HG03095 (cell line): ENCODE measurements around the gene ALPK1.

Experiments
- ATAC-seq: cut with Tn5 transposase; IDR thresholded peaks from one replicate; pipeline ENCODE4 v1.9.1; 2021; ENCODE audit warnings: moderate library complexity; ENCODE audit not compliant: unreplicated experiment

ALPK1 gene

DNA sequence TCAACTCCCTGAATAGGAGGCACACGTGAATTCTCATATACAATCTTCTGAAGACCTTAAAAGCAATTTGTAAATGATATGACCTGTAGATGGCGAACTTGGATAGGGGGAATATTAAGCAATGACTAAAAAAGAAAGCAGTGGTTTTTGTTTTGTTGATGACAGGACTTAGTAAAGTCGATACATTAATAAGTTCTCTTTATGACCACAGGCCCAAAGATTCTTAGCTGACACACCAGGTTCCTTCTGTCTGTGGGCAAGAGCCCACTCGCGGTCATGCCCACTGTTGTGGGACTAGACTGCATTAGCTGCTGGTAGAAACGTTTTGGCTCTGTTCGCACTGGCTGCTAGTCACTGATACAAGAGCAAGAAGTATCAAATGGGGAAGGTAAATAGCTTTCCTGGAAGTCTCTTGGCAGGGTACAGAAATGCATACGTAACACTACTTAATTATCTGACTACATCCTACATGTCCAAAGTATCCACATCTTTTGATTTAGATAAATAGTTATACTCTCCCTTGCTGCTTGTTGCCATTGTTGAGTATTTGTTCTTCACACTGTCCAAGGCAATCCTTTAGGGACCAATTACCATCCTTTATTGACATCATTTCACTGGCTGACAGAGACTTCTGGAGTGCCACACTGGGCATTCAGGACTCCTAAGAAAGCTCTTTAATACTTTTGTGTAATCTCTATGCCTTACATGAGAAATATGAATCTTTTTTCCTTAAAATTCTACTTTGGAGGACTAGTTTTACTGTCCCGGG is 31.0 kb downstream of the ALPK1 start:
- peak; percentile 85 for ATAC-seq

DNA sequence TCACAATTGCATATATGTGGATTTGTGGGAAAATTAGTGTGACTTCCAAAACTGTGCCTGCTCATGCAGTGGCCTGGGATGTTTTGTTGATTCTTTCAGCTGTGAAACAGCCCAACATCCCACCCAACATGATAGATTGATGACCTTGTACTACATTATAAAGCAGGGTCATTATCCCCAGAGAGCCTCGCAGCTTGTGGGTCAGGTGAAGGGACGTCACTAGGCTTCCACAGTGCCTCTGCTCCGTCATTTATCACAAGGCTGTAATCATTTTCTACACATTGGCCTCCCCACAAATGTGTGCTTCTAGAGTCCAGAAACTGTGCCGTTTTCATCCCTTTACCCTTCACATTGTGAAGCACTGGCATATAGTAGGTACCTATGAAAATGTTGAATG is 31.6 kb downstream of the ALPK1 start:
- ATAC-seq: no peak

DNA sequence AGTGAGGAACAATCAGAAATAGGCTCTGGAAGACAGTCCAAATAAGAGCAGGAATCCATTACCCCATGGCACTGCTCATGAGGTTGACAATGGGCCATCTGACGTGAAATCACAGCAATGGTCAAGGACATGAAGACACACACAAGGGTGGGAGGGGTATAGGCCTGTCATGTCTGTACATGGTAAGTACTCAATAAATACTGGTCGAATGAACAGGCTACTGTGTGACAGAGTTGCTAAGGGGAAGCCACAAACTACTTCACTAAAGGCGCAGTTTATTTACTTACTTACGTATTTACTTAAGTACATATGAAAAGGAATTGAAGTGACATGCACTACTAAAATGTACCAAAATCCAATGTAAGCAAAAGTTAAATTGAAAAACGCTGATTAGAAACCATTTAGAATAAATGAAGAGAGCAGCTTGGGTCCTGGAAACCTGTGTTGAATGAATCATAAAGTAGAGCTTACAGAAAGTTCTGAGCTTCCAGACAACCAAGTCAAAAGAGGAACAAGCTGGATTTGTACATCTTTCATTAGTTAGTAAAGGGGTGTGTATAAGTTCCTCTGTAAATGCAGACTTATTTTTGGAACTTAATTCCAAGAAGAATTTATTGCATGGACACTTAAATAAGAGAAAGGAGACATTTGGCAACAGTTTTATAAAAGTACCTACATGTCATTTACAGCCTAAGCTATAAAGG is 32.7 kb downstream of the ALPK1 start:
- ATAC-seq: no peak

DNA sequence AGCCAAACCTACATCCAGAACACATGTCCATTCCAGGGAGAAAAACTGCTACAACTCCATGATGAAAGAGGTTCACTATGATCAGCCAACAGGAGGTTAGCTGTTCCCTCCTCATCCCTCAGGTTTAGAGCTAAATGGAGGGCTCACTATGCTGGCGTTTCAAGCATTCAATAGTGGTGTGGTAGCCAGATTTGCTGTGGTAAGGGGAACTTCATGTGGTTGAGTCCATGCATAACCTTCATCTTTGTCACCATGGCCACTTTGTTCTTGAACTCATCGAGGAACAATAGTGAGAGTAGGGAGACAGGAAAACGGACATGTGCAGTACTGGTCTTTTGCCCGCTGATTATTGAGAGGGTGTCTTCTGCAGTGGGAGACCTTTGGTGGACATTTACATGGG is 33.8 kb downstream of the ALPK1 start:
- ATAC-seq: no peak

DNA sequence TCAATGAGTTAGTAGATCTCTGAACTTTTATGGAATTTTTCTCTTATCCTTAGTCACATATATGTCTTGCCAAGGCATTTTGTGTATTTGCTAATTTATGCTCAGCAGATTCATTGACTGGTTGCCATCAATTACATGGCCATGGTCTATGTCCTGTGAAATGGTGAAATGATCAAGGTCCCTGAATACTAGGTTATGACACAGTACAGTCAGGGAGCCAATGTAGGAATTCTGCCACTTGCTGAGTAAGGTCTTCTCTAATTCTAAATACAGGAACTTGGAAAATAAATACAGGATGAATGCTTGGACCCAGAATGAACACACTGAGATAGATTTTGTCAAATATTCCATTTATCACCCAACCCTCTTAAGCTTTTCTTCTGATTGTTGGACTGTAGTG is 35.2 kb downstream of the ALPK1 start:
- ATAC-seq: no peak

DNA sequence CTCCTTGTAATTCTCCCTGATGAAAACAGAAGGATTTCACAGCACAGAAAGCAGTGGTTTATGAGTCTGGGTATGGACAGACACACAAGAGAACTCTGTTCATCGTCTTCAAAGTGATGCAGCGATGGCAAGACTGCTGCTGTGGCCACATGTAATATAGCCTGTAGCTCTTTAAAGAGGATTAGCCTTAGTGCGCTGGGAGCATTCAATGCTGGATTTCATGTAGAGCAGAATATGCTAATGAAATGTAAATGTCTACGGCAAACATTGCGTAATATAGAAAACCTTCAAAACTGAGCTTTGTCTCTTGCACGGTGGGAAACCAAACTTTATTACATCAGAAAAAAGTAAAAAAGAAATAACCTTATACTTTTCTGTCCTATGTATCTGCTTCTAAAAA is 42.9 kb downstream of the ALPK1 start:
- ATAC-seq: no peak

DNA sequence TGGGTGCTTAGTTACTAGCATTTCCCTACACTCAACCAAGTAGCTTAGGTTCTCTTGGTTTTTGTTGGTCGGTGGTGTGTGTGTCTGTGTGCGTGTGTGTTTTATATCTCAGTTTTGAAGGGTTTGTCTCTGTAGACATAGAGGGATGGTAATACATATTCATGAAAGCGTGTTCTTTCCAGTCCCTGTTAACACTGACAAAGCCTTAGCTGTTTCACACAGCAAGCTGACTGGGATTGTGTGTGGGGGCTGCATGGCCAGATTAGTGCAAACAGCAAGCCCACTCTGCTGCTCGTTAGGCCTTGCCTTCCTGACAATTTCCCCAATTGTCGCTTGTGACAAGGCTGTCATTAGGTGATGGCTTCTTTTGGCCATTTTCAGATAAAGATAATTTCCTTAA is 43.9 kb downstream of the ALPK1 start:
- ATAC-seq: no peak

DNA sequence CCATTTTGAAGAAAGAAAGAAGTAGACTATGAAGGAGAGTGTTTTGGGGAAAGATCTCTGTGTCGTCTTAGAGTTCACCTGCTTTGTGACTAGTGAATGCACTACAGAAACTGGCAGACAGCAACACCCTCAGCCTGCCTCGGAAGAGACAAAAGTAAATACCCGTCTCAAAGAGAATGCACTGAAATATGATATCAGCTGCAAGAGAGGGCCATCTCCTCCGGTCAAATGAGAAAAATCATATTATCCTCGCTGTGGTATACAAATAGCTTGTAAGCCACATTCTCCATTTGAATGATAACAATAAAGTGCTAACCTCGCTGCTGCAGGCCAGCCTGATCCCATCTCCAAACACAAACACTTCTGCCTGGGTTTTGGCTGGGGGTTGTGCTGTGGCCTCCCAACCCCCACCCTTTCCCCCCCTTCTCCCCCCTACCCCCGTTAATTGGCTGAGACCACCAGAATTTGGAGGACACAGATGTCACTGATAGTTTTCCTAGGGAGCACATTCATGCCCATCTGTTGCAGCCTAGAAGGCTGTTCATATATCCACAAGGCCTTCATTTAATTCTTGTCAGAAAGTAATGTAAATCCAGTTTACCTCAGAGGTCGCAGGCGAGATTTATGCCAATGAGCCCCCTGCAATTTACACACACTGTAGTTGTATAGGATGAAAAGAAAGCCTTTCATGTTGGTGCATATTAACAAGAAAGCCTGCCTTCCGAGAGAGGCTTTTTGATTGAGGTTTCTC is 46.3 kb downstream of the ALPK1 start:
- ATAC-seq: no peak

DNA sequence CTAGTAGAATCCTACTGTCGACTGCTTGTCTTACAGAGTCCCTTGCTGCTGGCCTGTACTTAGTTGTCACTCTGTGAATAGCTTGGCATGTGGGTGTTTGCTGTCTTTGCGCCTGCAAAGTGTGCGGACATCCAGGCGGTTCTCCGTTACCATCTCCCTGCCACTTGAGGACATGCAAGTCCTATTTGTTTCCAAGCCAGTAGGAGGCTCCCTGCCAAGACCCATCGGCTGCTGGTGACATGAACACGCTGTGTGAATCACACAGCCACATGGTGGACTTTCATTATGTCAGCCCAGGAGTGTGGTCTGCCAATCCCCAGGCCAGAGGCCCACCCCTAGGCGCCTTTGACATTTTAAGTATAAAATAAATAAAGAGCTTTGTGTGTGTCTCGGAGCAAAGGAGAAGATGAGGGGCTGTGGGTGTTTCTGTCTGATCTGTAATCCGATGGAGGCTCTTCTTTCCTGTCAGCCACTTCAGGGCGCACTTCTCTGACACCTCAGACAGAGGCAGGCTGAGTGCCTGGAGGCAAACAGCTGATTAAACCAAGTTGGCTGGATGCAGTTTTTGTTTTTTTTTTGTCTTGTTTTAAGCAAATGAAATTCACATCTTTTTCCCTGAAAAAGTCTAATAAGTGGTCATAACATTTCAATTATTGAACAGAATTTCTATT is 51.5 kb downstream of the ALPK1 start:
- no peak for ATAC-seq

DNA sequence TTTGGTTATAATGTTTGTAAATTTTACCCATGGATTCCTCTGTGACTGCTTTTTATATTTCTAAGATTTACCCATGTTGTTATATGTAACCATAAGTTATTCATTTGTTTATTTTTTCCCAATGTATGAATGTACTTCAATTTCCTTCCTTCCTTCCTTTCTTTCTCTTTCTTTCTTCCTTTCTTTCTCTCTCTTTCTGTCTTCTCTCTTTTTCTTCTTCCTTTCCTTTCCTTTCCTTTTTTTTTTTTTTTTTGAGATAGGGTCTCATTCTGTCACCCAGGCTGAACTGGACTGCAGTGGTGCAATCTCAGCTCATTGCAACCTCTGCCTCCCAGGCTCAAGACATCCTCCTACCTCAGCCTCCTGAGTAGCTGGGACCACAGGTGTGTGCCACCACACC is 55.6 kb downstream of the ALPK1 start:
- ATAC-seq: no peak

DNA sequence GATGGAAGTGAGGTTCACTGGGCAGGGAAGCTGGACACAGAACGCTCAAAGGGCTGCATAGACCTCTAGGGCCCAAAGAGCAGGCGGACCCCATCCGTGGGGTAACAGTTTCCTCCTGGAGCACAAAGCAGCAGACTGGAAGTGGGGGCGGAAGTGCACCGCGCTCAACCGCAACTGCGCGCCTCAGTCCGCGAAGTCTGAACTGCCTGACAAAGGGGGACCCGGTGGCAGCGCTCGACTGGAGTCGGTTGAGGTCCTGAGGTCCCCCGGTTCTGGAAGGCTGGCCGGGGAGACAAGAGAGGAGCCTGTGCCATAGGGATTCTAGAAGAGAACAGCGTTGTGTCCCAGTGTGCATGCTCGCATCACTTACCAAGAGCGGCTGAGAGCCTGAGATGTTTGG is 58.5 kb downstream of the ALPK1 start:
- ATAC-seq: no peak

DNA sequence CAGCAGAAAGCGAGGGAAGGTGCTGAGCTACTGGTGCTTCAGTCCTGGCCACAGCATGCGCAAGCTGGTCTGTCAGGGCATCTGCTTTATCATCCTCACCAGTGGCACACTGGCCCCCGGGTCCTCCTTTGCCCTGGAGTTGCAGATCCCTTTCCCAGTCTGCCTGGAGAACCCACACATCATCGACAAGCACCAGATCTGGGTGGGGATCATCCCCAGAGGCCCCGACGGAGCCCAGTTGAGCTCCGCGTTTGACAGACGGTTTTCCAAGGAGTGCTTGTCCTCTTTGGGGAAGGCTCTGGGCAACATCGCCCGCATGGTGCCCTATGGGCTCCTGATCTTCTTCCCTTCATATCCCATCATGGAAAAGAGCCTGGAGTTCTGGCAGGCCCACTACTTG is 60.3 kb downstream of the ALPK1 start:
- ATAC-seq: no peak

DNA sequence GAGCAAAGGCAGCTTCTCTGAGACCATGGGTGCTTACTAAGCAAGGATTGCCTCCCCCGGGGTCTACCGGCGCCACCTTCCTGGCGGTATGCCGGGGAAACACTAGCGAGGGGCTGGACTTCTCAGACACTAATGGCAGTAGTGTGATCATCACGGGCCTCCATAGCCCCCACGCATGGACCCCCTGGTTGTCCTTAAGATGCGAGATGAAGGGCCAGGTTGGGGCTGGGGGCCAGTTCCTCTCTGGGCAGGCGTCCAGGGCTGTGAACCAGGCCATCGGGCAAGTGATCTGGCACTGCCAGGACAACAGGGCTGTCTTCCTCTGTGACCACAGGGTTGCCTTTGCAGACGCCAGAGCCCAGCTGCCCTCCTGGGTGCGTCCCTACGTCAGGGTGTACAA is 60.7 kb downstream of the ALPK1 start:
- no peak for ATAC-seq

DNA sequence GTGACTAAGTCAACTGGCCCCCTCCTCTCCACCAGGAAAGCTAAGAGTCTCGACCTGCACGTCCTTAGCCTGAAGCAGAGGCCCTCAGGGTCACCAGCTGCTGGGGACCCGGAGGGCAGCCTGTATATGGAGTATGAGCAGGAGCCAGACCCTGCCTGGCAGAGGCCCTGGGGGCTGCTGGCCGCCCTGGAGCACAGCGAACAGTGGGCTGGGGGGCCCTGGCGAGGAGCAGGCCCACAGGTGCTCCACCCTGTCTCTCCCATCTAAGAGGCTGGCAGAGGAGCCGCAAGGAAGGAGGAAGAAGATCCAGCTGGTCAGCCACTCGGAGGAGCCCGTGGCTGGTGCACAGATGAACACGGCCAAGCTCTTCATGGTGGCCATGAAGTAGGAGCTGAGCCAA is 61.2 kb downstream of the ALPK1 start:
- ATAC-seq: no peak

DNA sequence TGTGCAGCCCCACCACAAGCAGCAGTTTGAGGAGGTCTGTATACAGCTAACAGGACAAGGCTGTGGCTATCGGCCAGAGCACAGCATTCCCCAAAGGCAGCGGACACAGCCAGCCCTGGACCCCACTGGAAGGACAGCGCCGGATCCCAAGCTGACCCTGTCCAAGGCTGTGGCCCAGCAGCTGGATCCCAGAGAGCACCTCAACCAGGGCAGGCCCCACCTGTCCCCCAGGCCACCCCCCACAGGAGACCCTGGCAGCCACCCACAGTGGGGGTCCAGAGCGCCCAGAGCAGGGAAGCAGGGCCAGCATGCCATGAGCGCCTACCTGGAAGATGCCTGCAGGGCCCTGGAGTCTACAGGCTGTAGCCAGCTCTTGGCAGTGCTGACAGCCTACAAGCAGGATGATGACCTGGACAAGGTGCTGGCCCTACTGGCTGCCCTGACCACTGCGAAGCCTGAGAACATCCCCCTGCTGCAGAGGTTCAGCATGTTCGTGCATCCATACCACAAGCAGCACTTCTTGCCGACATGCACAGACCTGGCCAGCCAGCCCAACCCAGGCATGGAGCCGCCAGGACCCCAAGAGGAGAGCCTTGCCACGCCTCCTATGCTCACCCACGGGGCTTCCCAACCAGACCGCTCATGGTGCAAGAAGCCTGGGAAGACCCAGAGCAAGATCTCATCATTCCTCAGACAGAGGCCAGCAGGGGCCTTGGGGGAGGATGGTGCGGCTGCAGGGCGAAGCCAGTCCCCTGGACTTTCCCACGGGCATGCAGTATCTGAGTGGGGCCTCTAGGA is 62.0 kb downstream of the ALPK1 start:
- no peak for ATAC-seq

DNA sequence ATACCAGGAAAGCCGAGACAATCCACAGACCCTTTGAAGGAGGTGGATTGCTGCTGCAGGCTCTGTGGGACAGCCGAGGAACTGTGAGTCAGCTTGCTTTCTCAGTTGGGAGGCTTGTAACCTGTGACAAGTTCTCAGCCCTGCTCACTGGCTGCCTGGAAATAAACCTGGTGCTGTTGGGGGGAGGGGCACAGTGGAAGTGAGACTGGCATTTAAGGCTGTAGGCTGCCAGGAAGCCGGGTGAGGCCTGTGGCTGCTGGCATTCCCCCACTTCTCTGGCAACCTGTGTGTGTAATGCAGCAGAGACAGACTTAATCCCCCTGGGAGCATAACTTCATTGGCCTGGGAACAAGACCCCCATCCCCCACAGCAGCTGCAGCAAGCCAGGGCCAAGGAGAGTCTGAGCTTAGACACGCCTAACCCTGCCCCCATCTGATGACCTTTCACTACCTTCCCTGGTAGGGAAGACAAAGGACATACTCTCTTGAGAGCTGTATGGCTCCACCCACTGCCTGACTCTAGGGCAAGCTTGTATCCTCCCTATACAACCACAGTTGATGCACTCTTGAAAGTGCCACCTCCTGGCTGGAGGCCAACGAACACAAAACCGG is 64.1 kb downstream of the ALPK1 start:
- peak; percentile 86 for ATAC-seq

DNA sequence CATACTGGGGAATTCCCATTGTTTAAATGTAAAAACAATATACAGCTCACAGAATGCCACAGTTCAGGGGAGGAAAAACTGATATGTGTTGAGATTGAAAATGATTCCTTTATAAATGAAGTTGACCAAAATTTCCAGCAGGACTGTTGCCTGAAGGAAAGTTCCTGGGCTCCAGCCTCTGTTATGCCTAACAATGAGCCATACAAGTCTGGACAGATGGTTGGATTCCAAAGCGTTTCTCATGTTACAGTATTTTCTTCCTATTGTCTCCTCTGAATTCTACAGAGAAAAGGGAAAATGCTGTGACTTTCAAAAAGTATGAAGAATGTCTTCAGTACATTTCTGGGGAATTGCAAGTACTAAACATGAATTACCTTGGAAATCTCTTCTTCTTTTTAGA is 73.3 kb downstream of the ALPK1 start:
- no peak for ATAC-seq

DNA sequence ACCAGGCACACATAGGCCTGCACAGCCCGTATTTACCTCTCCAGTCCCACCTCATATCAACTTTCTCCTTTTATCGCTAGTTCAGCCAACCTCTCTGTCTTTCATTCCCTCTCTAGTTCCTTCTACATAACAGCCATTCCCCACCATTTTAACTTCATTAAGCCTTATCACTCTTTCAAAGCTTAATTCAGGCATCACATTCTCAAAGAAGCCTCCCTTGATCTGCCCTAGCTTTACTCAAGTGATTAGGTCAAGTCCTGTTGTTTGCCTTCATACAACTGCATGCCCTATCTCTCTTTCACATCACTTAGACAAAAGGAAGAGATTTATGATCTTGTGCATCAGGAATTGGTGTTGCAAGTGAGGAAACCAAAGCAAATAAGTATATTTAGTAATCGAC is 74.2 kb downstream of the ALPK1 start:
- no peak for ATAC-seq

DNA sequence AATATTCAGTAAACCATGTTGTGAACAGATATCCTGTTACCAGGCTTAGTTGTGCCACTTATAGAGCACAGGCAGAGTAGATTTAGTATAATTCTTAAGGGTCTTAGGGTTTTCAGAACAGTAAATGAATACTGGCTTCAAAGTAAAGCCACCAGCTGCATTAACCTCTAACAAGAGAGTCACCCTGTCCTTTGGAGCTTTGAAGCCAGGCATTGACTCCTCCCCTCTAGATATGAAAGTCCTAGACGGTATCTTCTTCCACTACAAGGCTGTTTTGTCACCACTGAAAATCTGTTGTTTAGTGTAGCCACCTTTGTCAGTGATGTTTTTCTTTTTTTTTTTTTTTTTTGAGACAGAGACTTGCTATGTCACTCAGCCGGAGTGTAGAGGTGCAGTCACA is 77.7 kb downstream of the ALPK1 start:
- ATAC-seq: no peak

DNA sequence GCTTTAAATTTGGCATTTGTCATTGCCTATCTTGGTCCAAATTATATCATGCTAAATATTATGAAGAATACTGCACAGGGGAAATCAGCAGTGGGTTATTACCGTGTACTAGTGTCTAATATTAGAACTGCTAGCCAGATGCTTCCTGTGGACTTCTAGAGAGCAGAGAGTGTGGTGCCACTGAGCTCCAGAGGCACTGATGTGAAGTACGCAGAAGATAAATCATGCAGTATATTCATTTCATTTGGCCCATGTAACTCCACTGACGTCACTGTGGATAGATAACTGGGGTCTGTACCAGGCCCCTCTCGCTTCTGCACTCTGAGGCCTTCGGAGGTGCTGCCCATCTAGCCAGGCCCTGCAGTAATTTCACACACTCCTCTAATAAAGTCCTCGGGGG is 80.0 kb downstream of the ALPK1 start:
- ATAC-seq: no peak
